Ishikawa (cell line): ENCODE data around the gene FANCE.

Experiments used
- EGR1 ChIP-seq: IDR thresholded peaks from 2 replicates; pipeline ENCODE4 v1.6.1; 2012
- EP300 ChIP-seq: IDR thresholded peaks from 2 replicates; pipeline ENCODE4 v1.6.1; 2012; ENCODE audit warnings: borderline replicate concordance
- FOXM1 ChIP-seq: IDR thresholded peaks from 2 replicates; pipeline ENCODE4 v1.6.1; 2012; ENCODE audit warnings: low read depth, borderline replicate concordance
- RAD21 ChIP-seq: IDR thresholded peaks from 2 replicates; pipeline ENCODE4 v1.6.1; 2012; ENCODE audit warnings: low read depth
- TAF1 ChIP-seq: IDR thresholded peaks from 2 replicates; pipeline ENCODE4 v1.6.1; 2012; ENCODE audit warnings: low read depth, mild to moderate bottlenecking
- TCF12 ChIP-seq: IDR thresholded peaks from 2 replicates; pipeline ENCODE4 v1.6.1; 2012; ENCODE audit warnings: low read depth
- TF ChIP-seq, protein P1 (sequence below): IDR thresholded peaks from 2 replicates; pipeline ENCODE4 v1.6.1; 2012; ENCODE audit warnings: low read depth, mild to moderate bottlenecking

DNA sequence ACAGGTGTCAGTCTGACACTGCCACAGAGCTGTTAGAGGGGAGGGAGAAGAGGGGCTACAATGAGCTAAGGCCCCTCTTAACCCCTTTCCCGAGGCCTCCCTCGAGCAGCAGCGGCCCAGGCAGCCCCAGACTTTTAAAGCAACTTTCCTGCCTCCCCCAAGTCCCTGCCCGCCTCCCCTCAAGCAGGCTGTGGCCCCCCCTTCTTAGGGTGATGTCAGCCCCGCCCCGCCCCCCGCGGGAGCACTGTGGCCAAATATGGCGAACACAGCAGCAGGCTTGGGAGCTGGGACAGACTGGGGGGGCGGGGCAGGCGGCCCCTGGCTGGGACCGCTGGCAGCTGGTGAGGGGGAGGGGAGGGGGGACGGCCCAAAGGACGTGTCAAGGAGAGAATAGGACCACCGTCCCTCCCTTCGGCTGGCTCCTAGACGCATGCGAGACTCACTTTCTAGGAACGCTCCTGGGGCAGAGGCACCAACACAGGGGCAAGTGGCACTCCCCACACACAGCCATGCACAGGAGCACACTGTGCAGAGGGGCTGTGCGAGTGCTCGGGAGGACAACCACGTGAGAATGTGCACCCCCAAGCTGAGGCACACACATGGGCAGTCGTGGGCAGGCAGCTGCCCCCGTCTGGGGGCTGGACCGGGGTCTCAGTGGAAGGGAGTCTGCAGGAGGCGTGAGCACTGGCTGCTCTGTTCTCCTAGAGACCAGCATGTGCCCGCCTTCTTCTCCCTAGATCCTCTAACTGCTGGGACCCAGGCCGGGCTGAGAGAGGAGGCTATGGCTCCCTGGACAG lies 38.1 kb downstream of the FANCE start:
- TF ChIP-seq RAD21 (no peak), EP300 (peak; percentile 78), TAF1 (no peak), TCF12 (peak; percentile 57; the same call in 1 of the 2 replicates), FOXM1 (no peak), EGR1 (no peak)
- TF ChIP-seq, protein P1, sequence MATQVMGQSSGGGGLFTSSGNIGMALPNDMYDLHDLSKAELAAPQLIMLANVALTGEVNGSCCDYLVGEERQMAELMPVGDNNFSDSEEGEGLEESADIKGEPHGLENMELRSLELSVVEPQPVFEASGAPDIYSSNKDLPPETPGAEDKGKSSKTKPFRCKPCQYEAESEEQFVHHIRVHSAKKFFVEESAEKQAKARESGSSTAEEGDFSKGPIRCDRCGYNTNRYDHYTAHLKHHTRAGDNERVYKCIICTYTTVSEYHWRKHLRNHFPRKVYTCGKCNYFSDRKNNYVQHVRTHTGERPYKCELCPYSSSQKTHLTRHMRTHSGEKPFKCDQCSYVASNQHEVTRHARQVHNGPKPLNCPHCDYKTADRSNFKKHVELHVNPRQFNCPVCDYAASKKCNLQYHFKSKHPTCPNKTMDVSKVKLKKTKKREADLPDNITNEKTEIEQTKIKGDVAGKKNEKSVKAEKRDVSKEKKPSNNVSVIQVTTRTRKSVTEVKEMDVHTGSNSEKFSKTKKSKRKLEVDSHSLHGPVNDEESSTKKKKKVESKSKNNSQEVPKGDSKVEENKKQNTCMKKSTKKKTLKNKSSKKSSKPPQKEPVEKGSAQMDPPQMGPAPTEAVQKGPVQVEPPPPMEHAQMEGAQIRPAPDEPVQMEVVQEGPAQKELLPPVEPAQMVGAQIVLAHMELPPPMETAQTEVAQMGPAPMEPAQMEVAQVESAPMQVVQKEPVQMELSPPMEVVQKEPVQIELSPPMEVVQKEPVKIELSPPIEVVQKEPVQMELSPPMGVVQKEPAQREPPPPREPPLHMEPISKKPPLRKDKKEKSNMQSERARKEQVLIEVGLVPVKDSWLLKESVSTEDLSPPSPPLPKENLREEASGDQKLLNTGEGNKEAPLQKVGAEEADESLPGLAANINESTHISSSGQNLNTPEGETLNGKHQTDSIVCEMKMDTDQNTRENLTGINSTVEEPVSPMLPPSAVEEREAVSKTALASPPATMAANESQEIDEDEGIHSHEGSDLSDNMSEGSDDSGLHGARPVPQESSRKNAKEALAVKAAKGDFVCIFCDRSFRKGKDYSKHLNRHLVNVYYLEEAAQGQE = no peak
